GM19372 (cell line): ENCODE data around the gene GMDS.

Experiments
- ATAC-seq: cut with Tn5 transposase; IDR thresholded peaks from one replicate; pipeline ENCODE4 v1.9.1; 2021; ENCODE audit warnings: mild to moderate bottlenecking, low read depth, moderate library complexity; ENCODE audit not compliant: unreplicated experiment

GMDS gene

GRCh38 chr6:2242311-2242710, 3.1 kb downstream of the GMDS start:
- no peak for ATAC-seq

GRCh38 chr6:2240961-2241360, 4.4 kb downstream of the GMDS start:
- no peak for ATAC-seq

- no peak for ATAC-seq
These were observed 8.4 kb downstream of the GMDS start for GRCh38 chr6:2237001-2237400.

GRCh38 chr6:2235777-2236495, 9.5 kb downstream of the GMDS start:
- ATAC-seq = no peak

- no peak for ATAC-seq
These were observed 13.0 kb downstream of the GMDS start for GRCh38 chr6:2232445-2232844.

- no peak for ATAC-seq
These were observed 14.0 kb downstream of the GMDS start for GRCh38 chr6:2231438-2231837.

- ATAC-seq = peak; percentile 51
These were observed 14.6 kb downstream of the GMDS start for GRCh38 chr6:2230659-2231277.

GRCh38 chr6:2229742-2230141, 15.7 kb downstream of the GMDS start:
- no peak for ATAC-seq

GRCh38 chr6:2229039-2229438, 16.4 kb downstream of the GMDS start:
- ATAC-seq = no peak

GRCh38 chr6:2228392-2228791, 17.0 kb downstream of the GMDS start:
- no peak for ATAC-seq

GRCh38 chr6:2226775-2227174, 18.6 kb downstream of the GMDS start:
- ATAC-seq = no peak

GRCh38 chr6:2225422-2226392, 19.7 kb downstream of the GMDS start:
- no peak for ATAC-seq

GRCh38 chr6:2224847-2225382, 20.5 kb downstream of the GMDS start:
- no peak for ATAC-seq

- peak; percentile 41 for ATAC-seq
These were observed 23.0 kb downstream of the GMDS start for GRCh38 chr6:2222275-2222842.

GRCh38 chr6:2221726-2222274, 23.6 kb downstream of the GMDS start:
- ATAC-seq = peak; percentile 57

GRCh38 chr6:2220154-2220553, 25.3 kb downstream of the GMDS start:
- ATAC-seq = no peak

- ATAC-seq = no peak
These were observed 26.5 kb downstream of the GMDS start for GRCh38 chr6:2218866-2219265.

GRCh38 chr6:2216794-2217383, 28.5 kb downstream of the GMDS start:
- ATAC-seq = no peak

- no peak for ATAC-seq
These were observed 30.1 kb downstream of the GMDS start for GRCh38 chr6:2215342-2215741.

GRCh38 chr6:2213086-2213485, 32.3 kb downstream of the GMDS start:
- ATAC-seq = no peak
